HepG2 (cell line): ENCODE measurements around the gene TPI1.

Experiments used
- ADNP ChIP-seq: sonication (generic); formaldehyde crosslinking; IDR thresholded peaks from 2 replicates; pipeline ENCODE4 v1.4.0; 2020; ENCODE audit warnings: missing genetic modification reagents
- FOSL1 ChIP-seq: sonication (generic); formaldehyde crosslinking; IDR thresholded peaks from 2 replicates; pipeline ENCODE4 v1.9.0; 2021; ENCODE audit warnings: missing genetic modification reagents, borderline replicate concordance
- KLF16 ChIP-seq, 2 experiments: sonication (generic) in 1 of 2; formaldehyde crosslinking in 1 of 2; IDR thresholded peaks; 2 replicates each; pipeline versions ENCODE4 v1.6.1 to v1.8.0; 2016 to 2023; ENCODE audit warnings: missing genetic modification reagents in 2 of 2, missing compliant biosample characterization in 1 of 2
- RAD21 ChIP-seq: fragments of 450-650 bp; formaldehyde crosslinking; IDR thresholded peaks from 2 replicates; pipeline ENCODE4 v1.5.0; 2020; ENCODE audit warnings: mild to moderate bottlenecking
- RARA ChIP-seq: IDR thresholded peaks from 2 replicates; pipeline ENCODE4 v1.6.1; 2016; ENCODE audit warnings: missing genetic modification reagents, missing compliant biosample characterization
- SIN3A ChIP-seq: IDR thresholded peaks from 2 replicates; pipeline ENCODE4 v1.6.1; 2011; ENCODE audit warnings: low read depth, mild to moderate bottlenecking, control low read depth, low read length, borderline replicate concordance
- YEATS4 ChIP-seq: sonication (generic); formaldehyde crosslinking; IDR thresholded peaks from 2 replicates; pipeline ENCODE4 v1.4.0; 2020; ENCODE audit warnings: missing genetic modification reagents, borderline replicate concordance
- ZFP90 ChIP-seq: sonication (generic); formaldehyde crosslinking; IDR thresholded peaks from 2 replicates; pipeline ENCODE4 v1.8.0; 2022; ENCODE audit warnings: missing genetic modification reagents, mild to moderate bottlenecking, inconsistent platforms, borderline replicate concordance
- TF ChIP-seq, protein P1 (sequence below): sonication (generic); formaldehyde crosslinking; IDR thresholded peaks from 2 replicates; pipeline ENCODE4 v1.5.0; 2020; ENCODE audit warnings: missing genetic modification reagents
- TF ChIP-seq, protein P2 (sequence below): IDR thresholded peaks from 2 replicates; pipeline ENCODE4 v1.6.1; 2012; ENCODE audit warnings: inconsistent platforms

DNA sequence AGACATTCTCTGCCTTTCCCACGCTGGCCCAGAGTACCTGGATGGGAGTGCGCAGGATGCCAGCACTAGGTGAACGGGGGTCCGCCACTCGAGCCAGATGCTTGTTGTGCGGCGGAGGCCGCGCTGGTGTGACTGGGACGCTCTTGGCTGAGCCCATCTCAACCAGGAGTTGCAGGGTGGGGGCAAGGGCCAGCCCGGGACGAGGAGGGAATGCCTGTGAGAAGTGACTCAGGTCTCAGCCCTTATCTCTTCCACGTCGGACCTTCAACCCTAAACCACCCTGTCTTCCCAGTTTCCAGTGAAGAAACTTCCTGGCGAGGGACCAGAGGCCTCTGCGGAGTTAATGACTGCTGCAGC is 16.6 kb upstream of the TPI1 start:
- TF ChIP-seq RAD21: no peak
- no peak for TF ChIP-seq ADNP (CRISPR knock-in tag)
- TF ChIP-seq RARA: no peak
- TF ChIP-seq, protein P1, sequence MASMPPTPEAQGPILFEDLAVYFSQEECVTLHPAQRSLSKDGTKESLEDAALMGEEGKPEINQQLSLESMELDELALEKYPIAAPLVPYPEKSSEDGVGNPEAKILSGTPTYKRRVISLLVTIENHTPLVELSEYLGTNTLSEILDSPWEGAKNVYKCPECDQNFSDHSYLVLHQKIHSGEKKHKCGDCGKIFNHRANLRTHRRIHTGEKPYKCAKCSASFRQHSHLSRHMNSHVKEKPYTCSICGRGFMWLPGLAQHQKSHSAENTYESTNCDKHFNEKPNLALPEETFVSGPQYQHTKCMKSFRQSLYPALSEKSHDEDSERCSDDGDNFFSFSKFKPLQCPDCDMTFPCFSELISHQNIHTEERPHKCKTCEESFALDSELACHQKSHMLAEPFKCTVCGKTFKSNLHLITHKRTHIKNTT (CRISPR knock-in tag): no peak
- no peak for TF ChIP-seq KLF16 (CRISPR knock-in tag; IDR thresholded peaks at IDR 0.05)
- TF ChIP-seq, protein P2, sequence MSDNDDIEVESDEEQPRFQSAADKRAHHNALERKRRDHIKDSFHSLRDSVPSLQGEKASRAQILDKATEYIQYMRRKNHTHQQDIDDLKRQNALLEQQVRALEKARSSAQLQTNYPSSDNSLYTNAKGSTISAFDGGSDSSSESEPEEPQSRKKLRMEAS: no peak
- TF ChIP-seq ZFP90 (CRISPR knock-in tag): no peak
- no peak for TF ChIP-seq YEATS4 (CRISPR knock-in tag)
- no peak for TF ChIP-seq SIN3A
- no peak for TF ChIP-seq FOSL1 (CRISPR knock-in tag)
